Measurements from ENCODE around the gene MAL.

Gene MAL

DNA sequence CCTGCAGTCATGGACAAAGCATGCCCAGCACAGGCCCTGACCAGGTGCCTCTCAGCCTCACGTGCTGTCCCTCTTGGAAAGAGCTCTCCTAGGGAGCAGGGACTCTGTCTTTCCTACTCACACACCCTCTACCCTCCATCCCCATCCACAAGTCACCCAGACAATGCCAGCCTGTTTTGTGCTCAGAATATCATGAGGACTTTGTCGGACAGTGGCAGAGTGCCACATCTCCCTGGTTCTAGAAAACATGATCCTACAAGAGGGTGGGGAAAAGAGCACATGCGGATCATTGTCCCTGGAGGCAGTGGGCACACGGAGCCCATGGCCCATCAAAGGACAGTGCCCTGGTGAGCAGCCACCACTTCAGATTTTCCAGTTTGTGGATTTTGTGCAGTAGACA lies 3.7 kb upstream of the MAL start:
- no peak overlapping the region for H3K27ac Mint-ChIP-seq (ENCODE audit: low read depth)
- peaks cover 4% of the 10 kb centered on the region for H3K36me3 Mint-ChIP-seq (ENCODE audit: insufficient read depth)
- ATAC-seq (replicated peaks; ENCODE audit: extremely low read depth, poor library complexity, severe bottlenecking) (no peak), DNase-seq (ENCODE audit: low spot score in 2 of 2) (no peak)
- H3K4me1 Mint-ChIP-seq, result peaks cover 6% of the 10 kb centered on the region
- H3K9me3 Mint-ChIP-seq, result no peaks in the 10 kb centered on the region
- H3K27me3 Mint-ChIP-seq, result peaks cover 91% of the 10 kb centered on the region
- H3K4me3 Mint-ChIP-seq, result no peak overlapping the region

DNA sequence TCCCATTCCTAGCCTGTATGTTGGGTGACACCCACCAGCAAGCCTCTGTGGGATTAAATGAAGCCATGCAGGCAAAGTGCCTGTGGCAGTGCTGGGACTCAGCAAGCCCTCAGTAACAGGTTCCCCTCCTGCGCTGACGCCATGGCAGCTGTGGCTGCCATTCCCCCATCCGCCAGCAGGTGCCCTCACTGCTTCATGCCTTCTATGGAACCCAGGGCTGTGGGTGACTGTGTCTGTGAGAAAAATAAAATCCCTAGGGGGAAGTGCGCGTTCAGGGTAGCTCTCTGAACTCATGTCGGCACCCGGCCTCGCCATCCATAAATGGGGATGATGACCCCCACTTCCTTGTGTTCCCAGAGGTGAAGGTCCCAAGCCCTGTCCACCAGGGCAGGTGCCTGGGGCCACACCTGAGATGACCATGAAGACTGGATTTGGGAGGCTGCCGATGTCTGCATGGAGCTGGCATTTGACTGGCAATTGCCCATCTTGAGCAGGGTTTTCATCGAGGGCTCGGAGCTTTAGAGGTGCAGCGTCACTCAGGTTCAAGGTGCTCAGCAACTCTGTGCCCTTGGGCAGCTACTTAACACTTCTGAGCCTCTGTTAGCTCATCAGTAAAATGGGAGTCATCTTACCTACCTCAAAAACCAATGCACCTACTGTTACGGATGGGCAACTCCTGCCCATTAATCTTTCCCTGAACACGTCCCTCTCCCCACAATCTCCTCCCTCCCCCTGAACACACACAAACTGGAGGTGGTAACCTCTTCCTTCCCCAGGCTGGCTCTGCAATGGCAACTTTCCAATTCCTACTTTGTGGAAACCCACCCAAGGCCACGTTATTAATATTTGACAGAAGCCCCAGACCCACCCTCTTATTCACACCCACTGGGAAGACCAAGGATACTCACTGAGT lies 2.9 kb upstream of the MAL start:
- no peak overlapping the region for H3K27ac Mint-ChIP-seq (ENCODE audit: low read depth)
- H3K36me3 Mint-ChIP-seq (ENCODE audit: insufficient read depth), result peaks cover 2% of the 10 kb centered on the region
- H3K9me3 Mint-ChIP-seq, result no peaks in the 10 kb centered on the region
- H3K4me3 Mint-ChIP-seq, result no peak overlapping the region
- DNase-seq (ENCODE audit: low spot score in 2 of 2), result peak; percentile 45 to 60
- H3K4me1 Mint-ChIP-seq, result peaks cover 10% of the 10 kb centered on the region
- ATAC-seq (replicated peaks; ENCODE audit: extremely low read depth, poor library complexity, severe bottlenecking), result peak; percentile 50
- H3K27me3 Mint-ChIP-seq, result peaks cover 91% of the 10 kb centered on the region

DNA sequence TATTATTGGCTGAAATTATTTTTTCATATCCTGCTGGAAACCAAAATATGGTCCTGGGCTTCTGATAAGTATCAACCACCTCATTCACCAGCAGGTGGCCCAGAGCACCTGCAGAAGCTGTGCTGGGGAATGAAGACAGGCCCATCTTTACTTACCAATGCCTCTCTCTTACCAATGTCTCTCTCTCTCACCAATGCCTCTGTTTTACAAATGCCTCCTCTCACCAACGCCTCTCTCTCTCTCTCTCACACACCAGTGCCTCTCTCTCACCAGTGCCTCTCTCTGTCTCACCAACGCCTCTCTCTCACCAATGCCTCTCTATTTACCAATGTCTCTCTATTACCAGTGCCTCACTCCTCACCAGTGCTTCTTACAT lies 2.3 kb upstream of the MAL start:
- Mint-ChIP-seq H3K36me3 (ENCODE audit: insufficient read depth) (peaks cover 2% of the 10 kb centered on the region), H3K9me3 (no peaks in the 10 kb centered on the region), H3K4me1 (peaks cover 11% of the 10 kb centered on the region), H3K27ac (ENCODE audit: low read depth) (no peak overlapping the region), H3K27me3 (peaks cover 87% of the 10 kb centered on the region), H3K4me3 (no peak overlapping the region)
- DNase-seq (ENCODE audit: low spot score in 2 of 2) (no peak), ATAC-seq (replicated peaks; ENCODE audit: extremely low read depth, poor library complexity, severe bottlenecking) (peak; percentile 58)

DNA sequence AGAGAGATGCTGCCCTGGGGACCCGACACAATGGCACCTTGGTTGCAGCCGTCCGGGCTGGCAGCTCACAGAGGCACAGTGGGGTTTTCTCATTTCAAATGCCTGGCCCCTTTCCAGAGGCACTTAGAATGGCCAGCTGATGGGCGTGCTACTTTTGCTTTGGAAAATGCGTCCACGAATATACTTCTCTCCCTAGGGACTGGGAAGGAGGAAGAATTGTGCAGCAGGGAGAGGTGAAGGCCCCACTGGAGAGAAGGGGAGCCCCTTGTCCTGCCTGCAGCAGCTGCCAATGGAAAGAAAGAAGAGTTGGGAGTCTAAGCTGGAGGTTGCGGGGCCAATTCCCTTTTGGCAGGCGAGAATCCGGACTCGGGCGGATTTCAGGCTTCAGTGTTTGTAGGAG lies 1.1 kb upstream of the MAL start:
- peaks cover 75% of the 10 kb centered on the region for H3K27me3 Mint-ChIP-seq
- peaks cover 11% of the 10 kb centered on the region for H3K4me1 Mint-ChIP-seq
- no peaks in the 10 kb centered on the region for H3K9me3 Mint-ChIP-seq
- DNase-seq (ENCODE audit: low spot score in 2 of 2), result no peak
- H3K27ac Mint-ChIP-seq (ENCODE audit: low read depth), result no peak overlapping the region
- no peak for ATAC-seq (replicated peaks; ENCODE audit: extremely low read depth, poor library complexity, severe bottlenecking)
- H3K4me3 Mint-ChIP-seq, result peak overlapping the region; percentile 79
- H3K36me3 Mint-ChIP-seq (ENCODE audit: insufficient read depth), result peaks cover 2% of the 10 kb centered on the region

DNA sequence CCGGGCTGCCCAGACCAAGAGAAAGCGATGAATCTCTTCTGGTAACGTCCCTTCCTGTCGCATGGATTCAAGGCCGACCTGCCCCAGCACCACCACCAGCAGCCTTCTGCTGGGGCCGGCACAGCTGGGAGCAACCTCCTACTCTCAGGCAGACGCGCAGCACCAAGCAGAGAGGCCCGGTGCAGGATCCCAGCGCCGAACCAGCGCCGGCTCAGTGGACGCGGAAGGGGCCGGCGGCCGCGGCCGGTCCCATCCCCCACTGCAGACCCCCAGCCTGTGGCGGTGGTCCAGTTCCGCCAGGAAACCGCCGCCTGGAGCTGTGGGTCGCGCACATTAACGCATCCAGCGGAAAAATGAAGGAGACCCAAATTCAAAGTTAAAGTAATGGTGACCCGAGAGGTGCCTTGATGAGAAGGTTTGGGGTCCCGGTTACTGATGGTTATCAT lies 525 bp upstream of the MAL start:
- Mint-ChIP-seq H3K4me1 (peaks cover 11% of the 10 kb centered on the region), H3K27ac (ENCODE audit: low read depth) (no peak overlapping the region)

DNA sequence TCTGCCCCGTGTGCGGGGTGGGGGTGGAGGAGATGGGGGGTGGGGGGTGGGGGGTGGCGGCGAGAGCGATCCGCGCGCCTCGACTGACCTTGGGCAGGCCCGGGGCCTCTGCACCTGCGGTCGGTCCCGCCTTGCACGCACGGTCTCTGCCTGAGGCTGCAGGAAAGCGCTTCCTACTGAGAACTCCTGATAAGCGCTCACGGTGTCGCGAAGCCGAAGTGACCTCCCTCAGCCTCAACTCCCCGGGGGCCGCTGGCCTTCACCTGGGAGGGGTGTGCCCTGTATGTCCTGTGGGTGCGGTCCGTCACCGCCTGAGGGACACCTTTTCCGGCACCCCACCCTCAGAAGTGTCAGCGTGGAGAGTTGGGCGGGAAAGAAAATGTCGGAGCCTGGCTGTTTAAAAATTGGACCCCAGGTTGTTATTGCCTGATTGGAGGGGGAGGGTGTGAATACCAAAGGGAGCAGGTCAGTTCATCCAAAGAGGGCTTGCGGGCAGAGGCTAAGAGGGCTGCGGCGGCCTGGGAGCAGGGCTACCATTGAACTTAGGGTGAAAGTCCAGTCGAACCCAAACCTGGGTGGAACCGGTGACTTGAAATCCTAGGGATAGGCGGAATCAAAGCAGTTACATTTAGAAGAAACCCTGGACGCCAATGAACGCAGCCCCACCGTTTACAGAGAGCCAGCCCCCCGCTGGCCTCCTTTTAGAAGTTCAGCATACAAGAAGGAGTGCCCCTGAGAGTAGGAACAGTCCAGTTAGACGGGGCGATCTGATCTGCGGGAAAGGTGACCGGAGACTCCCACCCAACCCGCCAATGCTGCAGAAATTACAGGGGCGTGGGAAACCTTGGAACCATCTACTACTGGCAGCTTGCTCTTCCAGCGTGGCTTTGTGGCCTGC lies 1.2 kb downstream of the MAL start:
- DNase-seq (ENCODE audit: low spot score in 2 of 2) (no peak), ATAC-seq (replicated peaks; ENCODE audit: extremely low read depth, poor library complexity, severe bottlenecking) (no peak)
- Mint-ChIP-seq H3K36me3 (ENCODE audit: insufficient read depth) (peaks cover 2% of the 10 kb centered on the region), H3K27ac (ENCODE audit: low read depth) (no peak overlapping the region), H3K4me3 (peak overlapping the region; percentile 79), H3K4me1 (peaks cover 11% of the 10 kb centered on the region), H3K9me3 (no peaks in the 10 kb centered on the region), H3K27me3 (peaks cover 59% of the 10 kb centered on the region)

More for the DNA sequence above, 525 bp upstream of the MAL start:
- H3K4me3 Mint-ChIP-seq, result peak overlapping the region; percentile 79
- no peaks in the 10 kb centered on the region for H3K9me3 Mint-ChIP-seq
- ATAC-seq (replicated peaks; ENCODE audit: extremely low read depth, poor library complexity, severe bottlenecking) (no peak), DNase-seq (ENCODE audit: low spot score in 2 of 2) (no peak)
- peaks cover 2% of the 10 kb centered on the region for H3K36me3 Mint-ChIP-seq (ENCODE audit: insufficient read depth)
- H3K27me3 Mint-ChIP-seq, result peaks cover 71% of the 10 kb centered on the region

DNA sequence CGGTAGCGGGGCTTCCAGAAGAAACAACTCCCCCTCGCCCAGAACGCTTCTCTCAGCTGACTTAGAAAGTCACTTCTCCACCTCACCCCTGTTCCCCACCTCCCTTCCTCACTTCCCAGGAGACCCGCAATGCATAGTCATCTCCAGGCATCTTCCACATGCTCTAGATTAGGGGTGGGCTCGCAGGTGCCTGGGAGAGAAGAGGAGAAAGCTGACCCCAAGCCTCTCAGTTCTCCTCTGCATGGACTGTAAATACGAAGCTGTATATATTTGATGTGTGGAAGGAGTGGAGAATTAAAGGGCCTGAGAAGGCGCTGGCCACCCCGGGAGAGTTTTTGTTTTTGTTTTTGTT lies 1.8 kb downstream of the MAL start:
- ATAC-seq (replicated peaks; ENCODE audit: extremely low read depth, poor library complexity, severe bottlenecking), result no peak
- Mint-ChIP-seq H3K27ac (ENCODE audit: low read depth) (no peak overlapping the region), H3K4me3 (peak overlapping the region; percentile 79), H3K36me3 (ENCODE audit: insufficient read depth) (peaks cover 2% of the 10 kb centered on the region), H3K9me3 (no peaks in the 10 kb centered on the region), H3K4me1 (peaks cover 11% of the 10 kb centered on the region), H3K27me3 (peaks cover 53% of the 10 kb centered on the region)
- no peak for DNase-seq (ENCODE audit: low spot score in 2 of 2)

DNA sequence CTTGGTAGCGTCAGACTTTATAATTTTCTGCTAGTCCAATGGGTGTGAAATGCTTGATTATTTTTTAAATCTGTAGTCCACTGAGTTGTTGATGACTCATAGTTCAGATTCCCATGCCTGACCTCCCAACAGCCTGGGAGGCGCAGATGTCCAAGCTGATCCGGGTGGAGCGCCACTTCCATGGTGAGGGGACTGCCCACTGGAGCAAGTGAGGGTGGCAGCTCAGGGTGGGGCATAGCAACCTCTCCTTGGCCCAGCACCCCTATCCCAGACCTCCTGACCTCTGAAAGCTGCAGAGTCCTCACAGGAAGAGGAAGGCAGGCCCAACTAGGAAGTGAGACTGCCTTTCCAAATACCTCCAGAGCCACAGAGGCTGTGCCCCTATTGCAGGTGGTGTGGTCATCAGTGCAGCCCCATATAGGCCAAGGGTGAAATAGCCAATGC lies 4.4 kb downstream of the MAL start:
- no peak overlapping the region for H3K27ac Mint-ChIP-seq (ENCODE audit: low read depth)
- H3K36me3 Mint-ChIP-seq (ENCODE audit: insufficient read depth), result peaks cover 2% of the 10 kb centered on the region
- ATAC-seq (replicated peaks; ENCODE audit: extremely low read depth, poor library complexity, severe bottlenecking) (no peak), DNase-seq (ENCODE audit: low spot score in 2 of 2) (no peak)
- H3K4me3 Mint-ChIP-seq, result no peak overlapping the region
- H3K27me3 Mint-ChIP-seq, result peaks cover 29% of the 10 kb centered on the region
- H3K9me3 Mint-ChIP-seq, result no peaks in the 10 kb centered on the region
- H3K4me1 Mint-ChIP-seq, result peaks cover 11% of the 10 kb centered on the region

DNA sequence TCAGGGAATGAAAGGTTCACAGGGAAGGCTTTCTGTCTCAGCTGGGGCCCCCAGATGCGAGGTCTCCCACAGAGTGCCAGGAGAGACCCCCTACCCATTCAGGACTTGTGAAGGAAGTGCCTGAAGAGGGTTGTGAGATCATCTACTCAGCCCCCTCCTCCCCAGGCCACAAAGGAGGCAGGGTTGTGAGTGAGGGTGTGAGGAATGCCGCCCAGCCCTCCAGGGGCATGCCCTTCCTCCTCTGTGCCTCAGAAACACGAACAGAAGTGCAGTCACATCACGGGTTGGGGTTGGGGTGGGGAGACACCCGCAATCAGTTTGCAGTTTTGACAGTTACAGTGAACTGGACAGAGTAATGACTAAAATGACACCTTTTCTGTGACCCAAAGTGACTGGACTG lies 5.0 kb downstream of the MAL start:
- peaks cover 11% of the 10 kb centered on the region for H3K4me1 Mint-ChIP-seq
- H3K27me3 Mint-ChIP-seq, result peaks cover 29% of the 10 kb centered on the region
- no peak overlapping the region for H3K27ac Mint-ChIP-seq (ENCODE audit: low read depth)
- peaks cover 2% of the 10 kb centered on the region for H3K36me3 Mint-ChIP-seq (ENCODE audit: insufficient read depth)
- no peaks in the 10 kb centered on the region for H3K9me3 Mint-ChIP-seq
- H3K4me3 Mint-ChIP-seq, result no peak overlapping the region
- no peak for DNase-seq (ENCODE audit: low spot score in 2 of 2)
- ATAC-seq (replicated peaks; ENCODE audit: extremely low read depth, poor library complexity, severe bottlenecking), result no peak

DNA sequence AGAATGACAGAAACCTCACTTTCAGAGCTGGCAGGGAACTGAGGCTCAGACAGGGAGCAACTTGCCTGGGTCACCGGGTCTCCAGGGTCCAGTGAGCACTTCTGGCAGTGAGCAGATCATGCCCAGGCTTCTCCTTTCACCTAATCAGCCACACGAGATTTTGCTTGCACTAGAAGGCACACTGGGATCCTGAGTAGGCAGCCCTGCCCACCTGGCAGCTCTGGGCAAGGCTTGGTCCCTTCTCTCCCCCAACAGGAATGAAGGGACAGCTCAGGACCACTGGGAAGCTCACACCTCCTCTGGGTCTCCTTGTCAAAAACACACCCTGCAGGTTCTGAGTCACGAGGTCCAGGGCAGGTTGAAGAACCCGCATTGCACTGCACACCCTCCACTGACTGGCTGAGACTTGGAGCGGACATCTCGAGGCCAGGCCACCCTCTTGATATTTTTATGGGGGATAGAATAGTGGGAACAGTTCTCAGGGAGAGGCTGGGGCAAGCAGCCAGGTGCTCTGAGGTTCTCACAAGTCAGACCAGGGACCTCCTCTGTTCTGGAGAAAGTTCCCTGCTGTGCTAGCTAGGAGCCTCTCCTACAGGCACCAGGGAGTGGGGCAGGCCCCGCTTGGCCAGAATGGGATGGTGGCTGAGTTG lies 5.7 kb downstream of the MAL start:
- Mint-ChIP-seq H3K27ac (ENCODE audit: low read depth) (no peak overlapping the region), H3K4me3 (no peak overlapping the region), H3K4me1 (peaks cover 5% of the 10 kb centered on the region), H3K27me3 (peaks cover 23% of the 10 kb centered on the region), H3K9me3 (no peaks in the 10 kb centered on the region), H3K36me3 (ENCODE audit: insufficient read depth) (no peaks in the 10 kb centered on the region)
- no peak for DNase-seq (ENCODE audit: low spot score in 2 of 2)
- ATAC-seq (replicated peaks; ENCODE audit: extremely low read depth, poor library complexity, severe bottlenecking), result no peak

DNA sequence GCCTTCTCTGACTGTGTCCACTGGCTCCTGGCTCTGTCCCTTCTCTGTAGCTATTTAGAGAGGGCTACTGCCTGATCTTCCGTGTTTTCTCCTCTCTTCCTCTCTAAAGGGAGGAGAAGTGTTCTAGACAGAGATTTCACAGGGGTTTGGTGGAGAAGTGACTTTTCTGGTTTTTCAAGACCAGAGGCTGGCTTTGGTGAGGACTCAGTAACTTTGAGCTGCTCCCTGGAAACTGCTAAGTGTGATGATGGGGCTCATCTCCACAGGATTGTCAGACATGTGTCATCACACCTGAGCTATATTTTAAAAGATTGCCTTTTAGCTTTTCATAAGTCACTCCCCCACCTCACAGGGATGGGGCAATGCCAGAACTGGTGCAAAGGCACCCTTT lies 6.2 kb downstream of the MAL start:
- no peak for ATAC-seq (replicated peaks; ENCODE audit: extremely low read depth, poor library complexity, severe bottlenecking)
- Mint-ChIP-seq H3K36me3 (ENCODE audit: insufficient read depth) (peaks cover 2% of the 10 kb centered on the region), H3K4me1 (peaks cover 5% of the 10 kb centered on the region), H3K27ac (ENCODE audit: low read depth) (no peak overlapping the region), H3K9me3 (peaks cover 4% of the 10 kb centered on the region), H3K27me3 (peaks cover 18% of the 10 kb centered on the region), H3K4me3 (no peak overlapping the region)
- DNase-seq (ENCODE audit: low spot score in 2 of 2), result no peak

DNA sequence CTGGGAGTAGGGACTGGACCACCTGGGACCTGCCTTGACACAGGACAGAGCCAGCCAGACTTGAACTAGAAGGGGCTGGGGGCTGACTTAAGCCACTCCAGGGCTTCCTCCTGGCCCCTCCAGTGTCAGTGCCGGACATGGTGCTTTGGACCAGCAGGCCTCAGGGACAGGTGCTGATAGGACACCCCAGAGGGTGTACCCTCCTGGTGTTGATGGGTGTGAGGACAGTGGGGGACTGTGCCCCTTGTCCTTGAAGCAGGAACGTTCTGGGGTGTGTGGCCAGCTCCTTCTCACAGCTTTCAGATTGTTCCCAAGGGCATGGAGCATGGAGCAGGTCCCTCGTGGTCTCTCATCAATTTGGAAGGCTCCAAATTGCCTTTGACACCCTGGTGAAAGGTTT lies 6.8 kb downstream of the MAL start:
- DNase-seq (ENCODE audit: low spot score in 2 of 2) (no peak), ATAC-seq (replicated peaks; ENCODE audit: extremely low read depth, poor library complexity, severe bottlenecking) (no peak)
- H3K9me3 Mint-ChIP-seq, result peaks cover 10% of the 10 kb centered on the region
- no peak overlapping the region for H3K27ac Mint-ChIP-seq (ENCODE audit: low read depth)
- peaks cover 2% of the 10 kb centered on the region for H3K36me3 Mint-ChIP-seq (ENCODE audit: insufficient read depth)
- H3K4me3 Mint-ChIP-seq, result no peak overlapping the region
- H3K27me3 Mint-ChIP-seq, result peaks cover 12% of the 10 kb centered on the region
- peaks cover 3% of the 10 kb centered on the region for H3K4me1 Mint-ChIP-seq

Data from central memory CD8-positive, alpha-beta T cell (primary cell).